WTC11 (cell line): Measurements from ENCODE around the gene USP2. TPM values are rescaled to one million over a fixed set of nuclear protein-coding genes. Genes with fewer than 3 reads are reported as not detected.

Source experiments
- ATAC-seq: fragments of 200-7000 bp; cut with Tn5 transposase; 2 replicates; pipeline ENCODE4 v1.10.0; 2021; ENCODE audit warnings: mild to moderate bottlenecking, moderate library complexity
- CTCF ChIA-PET: fragments of 300-600 bp; sonication (Branson Sonifier 250); formaldehyde crosslinking; loops from one replicate; lab custom pipeline; 2021; ENCODE audit warnings: antibody characterized with exemption; lab: Charles Lee
- POLR2A ChIA-PET: fragments of 350-600 bp; sonication (Branson Sonifier 250); formaldehyde crosslinking; loops from one replicate; lab custom pipeline; 2021; ENCODE audit warnings: antibody characterized with exemption; lab: Charles Lee
- DNase-seq: peaks from one replicate; pipeline ENCODE4 v3.0.0; 2021; ENCODE audit warnings: low spot score
- H3K27ac Mint-ChIP-seq: 2 replicates; pipeline ENCODE4 v1.8.0; 2021; ENCODE audit warnings: mixed read lengths
- H3K27me3 Mint-ChIP-seq: 2 replicates; pipeline ENCODE4 v1.8.0; 2021; ENCODE audit warnings: low read depth, mild to moderate bottlenecking, moderate library complexity, mixed read lengths
- H3K36me3 Mint-ChIP-seq: 2 replicates; pipeline ENCODE4 v1.8.0; 2021; ENCODE audit warnings: mixed read lengths
- H3K4me1 Mint-ChIP-seq: 2 replicates; pipeline ENCODE4 v1.8.0; 2022; ENCODE audit warnings: mixed read lengths
- H3K4me3 Mint-ChIP-seq: 2 replicates; pipeline ENCODE4 v1.8.0; 2021; ENCODE audit warnings: mild to moderate bottlenecking, moderate library complexity, mixed read lengths
- H3K9me3 Mint-ChIP-seq: 2 replicates; pipeline ENCODE4 v1.8.0; 2021; ENCODE audit warnings: mixed read lengths
- ATF1 ChIP-seq: sonication (generic); formaldehyde crosslinking; IDR thresholded peaks from 2 replicates; pipeline ENCODE4 v1.8.1; 2023; ENCODE audit warnings: mild to moderate bottlenecking, moderate library complexity, missing genetic modification reagents
- CBFB ChIP-seq: sonication (generic); formaldehyde crosslinking; IDR thresholded peaks from 2 replicates; pipeline ENCODE4 v1.8.1; 2022; ENCODE audit warnings: mild to moderate bottlenecking, low read depth, missing genetic modification reagents
- ELF4 ChIP-seq: sonication (generic); formaldehyde crosslinking; IDR thresholded peaks from 2 replicates; pipeline ENCODE4 v1.8.1; 2022; ENCODE audit warnings: low read depth, mild to moderate bottlenecking, moderate library complexity, missing genetic modification reagents
- FOXK1 ChIP-seq: sonication (generic); formaldehyde crosslinking; IDR thresholded peaks from 2 replicates; pipeline ENCODE4 v1.8.0; 2022; ENCODE audit warnings: mild to moderate bottlenecking, moderate library complexity, missing genetic modification reagents
- JUN ChIP-seq: sonication (generic); formaldehyde crosslinking; IDR thresholded peaks from 2 replicates; pipeline ENCODE4 v1.8.0; 2023; ENCODE audit warnings: mild to moderate bottlenecking, missing genetic modification reagents
- MXD4 ChIP-seq: fragments of 250-450 bp; sonication (Bioruptor Pico); IDR thresholded peaks from 2 replicates; pipeline ENCODE4 v1.8.0; 2021; ENCODE audit warnings: mild to moderate bottlenecking, moderate library complexity, borderline replicate concordance
- MYBL2 ChIP-seq: sonication (generic); formaldehyde crosslinking; IDR thresholded peaks from 2 replicates; pipeline ENCODE4 v1.8.1; 2023; ENCODE audit warnings: mild to moderate bottlenecking, moderate library complexity, missing genetic modification reagents
- NR3C1 ChIP-seq: sonication (generic); formaldehyde crosslinking; conservative IDR thresholded peaks from 2 replicates; pipeline ENCODE4 v1.8.1; 2023; ENCODE audit warnings: low read depth, mild to moderate bottlenecking, missing genetic modification reagents
- RELA ChIP-seq: sonication (generic); formaldehyde crosslinking; IDR thresholded peaks from 2 replicates; pipeline ENCODE4 v1.8.1; 2022; ENCODE audit warnings: missing genetic modification reagents, mild to moderate bottlenecking, borderline replicate concordance
- TCF7 ChIP-seq: sonication (generic); formaldehyde crosslinking; IDR thresholded peaks from 2 replicates; pipeline ENCODE4 v1.8.0; 2022; ENCODE audit warnings: mild to moderate bottlenecking, low read depth, missing genetic modification reagents, moderate library complexity
- ZNF396 ChIP-seq: fragments of 250-450 bp; sonication (Bioruptor Pico); IDR thresholded peaks from 2 replicates; pipeline ENCODE4 v1.8.0; 2021; ENCODE audit warnings: mild to moderate bottlenecking, moderate library complexity, borderline replicate concordance
- ZNF416 ChIP-seq: fragments of 250-450 bp; sonication (Bioruptor Pico); IDR thresholded peaks from 2 replicates; pipeline ENCODE4 v1.9.0; 2021; ENCODE audit warnings: mild to moderate bottlenecking, inconsistent platforms
- ZNF423 ChIP-seq: fragments of 250-450 bp; sonication (Bioruptor Pico); IDR thresholded peaks from 2 replicates; pipeline ENCODE4 v2.1.2; 2022; ENCODE audit warnings: mild to moderate bottlenecking, moderate library complexity
- ZNF671 ChIP-seq: fragments of 250-450 bp; sonication (Bioruptor Pico); IDR thresholded peaks from 2 replicates; pipeline ENCODE4 v1.8.0; 2021; ENCODE audit warnings: mild to moderate bottlenecking
- total RNA-seq: library from RNA; stranded (reverse); gene quantifications from 3 replicates; pipeline ENCODE4 v1.2.3, GENCODE V29; 2021
- TF ChIP-seq, protein P1 (sequence below): sonication (generic); formaldehyde crosslinking; IDR thresholded peaks from 2 replicates; pipeline ENCODE4 v1.8.1; 2023; ENCODE audit warnings: mild to moderate bottlenecking, missing genetic modification reagents
- TF ChIP-seq, protein P2 (sequence below): fragments of 250-450 bp; sonication (Bioruptor Pico); IDR thresholded peaks from 2 replicates; pipeline ENCODE4 v1.9.0; 2021; ENCODE audit warnings: moderate library complexity, mild to moderate bottlenecking, inconsistent platforms, borderline replicate concordance
- TF ChIP-seq, protein P3 (sequence below): sonication (generic); formaldehyde crosslinking; IDR thresholded peaks from 2 replicates; pipeline ENCODE4 v1.8.1; 2023; ENCODE audit warnings: mild to moderate bottlenecking, missing genetic modification reagents, moderate library complexity
- TF ChIP-seq, protein P4 (sequence below): sonication (generic); formaldehyde crosslinking; IDR thresholded peaks from 2 replicates; pipeline ENCODE4 v1.8.1; 2022; ENCODE audit warnings: low read depth, mild to moderate bottlenecking, moderate library complexity, missing genetic modification reagents, borderline replicate concordance
- TF ChIP-seq, protein P5 (sequence below): sonication (generic); formaldehyde crosslinking; IDR thresholded peaks from 2 replicates; pipeline ENCODE4 v1.8.1; 2022; ENCODE audit warnings: mild to moderate bottlenecking, moderate library complexity, missing genetic modification reagents

Gene USP2
- total RNA-seq, 1 experiment from 2014 or later = 8.0 TPM

DNA sequence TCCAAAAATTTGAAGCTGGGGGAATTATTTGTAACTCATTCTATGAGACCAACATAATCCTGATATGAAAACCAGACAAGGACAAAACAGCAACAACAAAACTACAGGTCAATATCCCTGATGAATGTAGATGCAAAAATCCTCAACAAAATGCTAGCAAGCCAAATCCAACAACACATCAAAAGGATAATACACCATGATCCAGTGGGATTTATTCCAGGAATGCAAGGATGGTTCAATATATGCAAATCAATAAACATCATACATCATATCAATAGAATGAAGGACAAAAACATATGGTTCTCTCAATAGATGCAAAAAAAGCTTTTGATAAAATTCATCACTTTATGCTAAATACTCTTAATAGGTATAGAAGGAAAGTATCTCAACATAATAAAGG is 19.4 kb upstream of the USP2 start:
- H3K27me3 Mint-ChIP-seq = peaks cover 3% of the 10 kb centered on the region; the same call in 1 of the 2 replicates
- TF ChIP-seq, protein P1, sequence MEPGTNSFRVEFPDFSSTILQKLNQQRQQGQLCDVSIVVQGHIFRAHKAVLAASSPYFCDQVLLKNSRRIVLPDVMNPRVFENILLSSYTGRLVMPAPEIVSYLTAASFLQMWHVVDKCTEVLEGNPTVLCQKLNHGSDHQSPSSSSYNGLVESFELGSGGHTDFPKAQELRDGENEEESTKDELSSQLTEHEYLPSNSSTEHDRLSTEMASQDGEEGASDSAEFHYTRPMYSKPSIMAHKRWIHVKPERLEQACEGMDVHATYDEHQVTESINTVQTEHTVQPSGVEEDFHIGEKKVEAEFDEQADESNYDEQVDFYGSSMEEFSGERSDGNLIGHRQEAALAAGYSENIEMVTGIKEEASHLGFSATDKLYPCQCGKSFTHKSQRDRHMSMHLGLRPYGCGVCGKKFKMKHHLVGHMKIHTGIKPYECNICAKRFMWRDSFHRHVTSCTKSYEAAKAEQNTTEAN = no peak
- TF ChIP-seq JUN (CRISPR knock-in tag) = no peak
- TF ChIP-seq, protein P2, sequence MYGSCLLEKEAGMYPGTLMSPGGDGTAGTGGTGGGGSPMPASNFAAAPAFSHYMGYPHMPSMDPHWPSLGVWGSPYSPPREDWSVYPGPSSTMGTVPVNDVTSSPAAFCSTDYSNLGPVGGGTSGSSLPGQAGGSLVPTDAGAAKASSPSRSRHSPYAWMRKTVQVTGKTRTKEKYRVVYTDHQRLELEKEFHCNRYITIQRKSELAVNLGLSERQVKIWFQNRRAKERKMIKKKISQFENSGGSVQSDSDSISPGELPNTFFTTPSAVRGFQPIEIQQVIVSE (CRISPR knock-in tag) = no peak
- DNase-seq (no peak), ATAC-seq (no peak)
- H3K4me1 Mint-ChIP-seq = no peaks in the 10 kb centered on the region
- POLR2A ChIA-PET = no interaction called here
- CTCF ChIA-PET = no interaction called here
- H3K9me3 Mint-ChIP-seq = peaks cover 35% of the 10 kb centered on the region
- H3K27ac Mint-ChIP-seq = no peak overlapping the region
- no peak overlapping the region for H3K4me3 Mint-ChIP-seq
- H3K36me3 Mint-ChIP-seq = peaks cover 19% of the 10 kb centered on the region

DNA sequence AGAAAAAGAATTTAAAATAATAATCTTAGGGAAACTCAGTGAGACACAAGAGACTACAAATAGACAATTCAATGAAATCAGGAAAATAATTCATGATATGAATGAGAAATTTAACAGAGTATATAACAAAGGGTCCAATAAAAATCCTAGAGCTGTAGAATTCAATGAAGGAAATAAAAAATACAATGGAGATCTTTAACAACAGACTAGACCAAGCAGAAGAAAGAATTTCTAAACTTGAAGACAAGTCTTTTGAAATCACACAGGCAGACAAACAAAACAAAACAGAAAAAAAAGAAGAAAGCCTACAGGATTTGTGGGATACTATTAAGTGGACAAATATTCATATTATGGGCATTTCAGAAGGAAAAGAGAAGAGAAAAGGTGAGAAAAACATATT is 16.2 kb upstream of the USP2 start:
- no peak overlapping the region for H3K4me3 Mint-ChIP-seq
- peaks cover 3% of the 10 kb centered on the region; the same call in 1 of the 2 replicates for H3K27me3 Mint-ChIP-seq
- TF ChIP-seq FOXK1 (CRISPR knock-in tag) (no peak), MYBL2 (CRISPR knock-in tag) (no peak), ZNF416 (CRISPR knock-in tag) (no peak), ZNF671 (CRISPR knock-in tag) (no peak), MXD4 (CRISPR knock-in tag) (no peak), ZNF396 (CRISPR knock-in tag) (no peak), TCF7 (CRISPR knock-in tag) (no peak), CBFB (no peak), NR3C1 (CRISPR knock-in tag) (no peak)
- TF ChIP-seq, protein P3, sequence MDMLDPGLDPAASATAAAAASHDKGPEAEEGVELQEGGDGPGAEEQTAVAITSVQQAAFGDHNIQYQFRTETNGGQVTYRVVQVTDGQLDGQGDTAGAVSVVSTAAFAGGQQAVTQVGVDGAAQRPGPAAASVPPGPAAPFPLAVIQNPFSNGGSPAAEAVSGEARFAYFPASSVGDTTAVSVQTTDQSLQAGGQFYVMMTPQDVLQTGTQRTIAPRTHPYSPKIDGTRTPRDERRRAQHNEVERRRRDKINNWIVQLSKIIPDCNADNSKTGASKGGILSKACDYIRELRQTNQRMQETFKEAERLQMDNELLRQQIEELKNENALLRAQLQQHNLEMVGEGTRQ (CRISPR knock-in tag) = no peak
- TF ChIP-seq, protein P4, sequence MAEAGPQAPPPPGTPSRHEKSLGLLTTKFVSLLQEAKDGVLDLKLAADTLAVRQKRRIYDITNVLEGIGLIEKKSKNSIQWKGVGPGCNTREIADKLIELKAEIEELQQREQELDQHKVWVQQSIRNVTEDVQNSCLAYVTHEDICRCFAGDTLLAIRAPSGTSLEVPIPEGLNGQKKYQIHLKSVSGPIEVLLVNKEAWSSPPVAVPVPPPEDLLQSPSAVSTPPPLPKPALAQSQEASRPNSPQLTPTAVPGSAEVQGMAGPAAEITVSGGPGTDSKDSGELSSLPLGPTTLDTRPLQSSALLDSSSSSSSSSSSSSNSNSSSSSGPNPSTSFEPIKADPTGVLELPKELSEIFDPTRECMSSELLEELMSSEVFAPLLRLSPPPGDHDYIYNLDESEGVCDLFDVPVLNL (CRISPR knock-in tag) = no peak
- TF ChIP-seq, protein P5, sequence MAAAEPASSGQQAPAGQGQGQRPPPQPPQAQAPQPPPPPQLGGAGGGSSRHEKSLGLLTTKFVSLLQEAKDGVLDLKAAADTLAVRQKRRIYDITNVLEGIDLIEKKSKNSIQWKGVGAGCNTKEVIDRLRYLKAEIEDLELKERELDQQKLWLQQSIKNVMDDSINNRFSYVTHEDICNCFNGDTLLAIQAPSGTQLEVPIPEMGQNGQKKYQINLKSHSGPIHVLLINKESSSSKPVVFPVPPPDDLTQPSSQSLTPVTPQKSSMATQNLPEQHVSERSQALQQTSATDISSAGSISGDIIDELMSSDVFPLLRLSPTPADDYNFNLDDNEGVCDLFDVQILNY (CRISPR knock-in tag) = no peak
- TF ChIP-seq, all 79 proteins: peak for 0
- ChIA-PET CTCF (interaction anchor here (2.5 to 2.8 kb wide), 3 partner anchors 8 to 77 kb away, joined by 8 to 11 read pairs (median 9); no protein-coding TSS in a partner anchor), POLR2A (no interaction called here)
- DNase-seq (no peak), ATAC-seq (no peak)
- Mint-ChIP-seq H3K4me1 (peaks cover 6% of the 10 kb centered on the region), H3K9me3 (peaks cover 35% of the 10 kb centered on the region), H3K27ac (no peak overlapping the region), H3K36me3 (peaks cover 19% of the 10 kb centered on the region)

DNA sequence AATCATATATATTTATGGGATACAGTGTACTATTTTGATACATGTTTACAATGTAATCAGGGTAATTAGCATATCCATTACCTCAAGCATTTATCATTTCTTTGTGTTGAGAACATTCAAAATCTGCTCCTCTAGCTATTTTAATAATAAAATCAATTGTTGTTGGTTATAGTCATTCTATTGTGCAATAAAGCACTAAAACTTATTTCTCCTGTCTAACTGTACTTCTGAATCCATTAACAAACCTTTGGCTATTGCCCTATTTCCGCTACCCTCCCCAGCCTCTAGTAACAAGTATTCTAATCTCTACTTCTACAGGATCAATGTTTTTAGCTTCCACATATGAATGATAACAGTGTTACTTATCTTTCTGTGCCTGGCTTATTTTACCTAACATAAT is 15.3 kb upstream of the USP2 start:
- CTCF ChIA-PET = interaction anchor here (0.6 to 2.8 kb wide), 4 partner anchors 32 to 99 kb away, joined by 3 to 11 read pairs (median 6); no protein-coding TSS in a partner anchor
- no peak overlapping the region for H3K4me3 Mint-ChIP-seq
- DNase-seq = no peak
- TF ChIP-seq RELA (CRISPR knock-in tag) (no peak), ATF1 (CRISPR knock-in tag) (no peak), ZNF423 (CRISPR knock-in tag) (no peak), ELF4 (CRISPR knock-in tag) (no peak)
- H3K4me1 Mint-ChIP-seq = peaks cover 6% of the 10 kb centered on the region
- peaks cover 35% of the 10 kb centered on the region for H3K9me3 Mint-ChIP-seq
- no peak overlapping the region for H3K27ac Mint-ChIP-seq
- peaks cover 3% of the 10 kb centered on the region; the same call in 1 of the 2 replicates for H3K27me3 Mint-ChIP-seq
- POLR2A ChIA-PET = no interaction called here
- ATAC-seq = no peak
- H3K36me3 Mint-ChIP-seq = peaks cover 19% of the 10 kb centered on the region
